ENCODE measurements around the gene CNRIP1. TPM values are rescaled to one million over a fixed set of nuclear protein-coding genes. Genes with fewer than 3 reads are reported as not detected.
"Not testable (repeated sequence)": the region's sequence is repeated elsewhere in the genome, so short reads cannot be mapped to it uniquely, and the experiment has no call there.

CNRIP1 gene
- total RNA-seq, 5 donors from 2014 or later (not counting 1 experiment from before 2014, with no cell fraction given), result 0.53 to 0.63 (median 0.59) TPM; not detected in 2

GRCh38 chr2:68317971-68318913 is 1.5 kb downstream of the CNRIP1 start:
- CTCF ChIA-PET, result interaction anchor here in 1 of 2 donors (0.6 kb wide), 1 partner anchor 189 kb away, joined by 3 read pairs; no protein-coding TSS in a partner anchor
- H3K4me1 Mint-ChIP-seq, result peaks cover 0 to 14% (median 9%) of the 10 kb centered on the region in 3 donors
- DNase-seq (no peak), ATAC-seq (replicated peaks in 1 of 4) (no peak)
- H3K27me3 ChIP-seq (replicated peaks in 1 of 2; ENCODE audit: control insufficient read depth in 2 of 2, extremely low read depth in 1 of 2, insufficient read depth in 2 of 2, low read length in 1 of 2), result peaks cover 4 to 26% of the 10 kb centered on the region in 2 experiments
- H3K9me3 Mint-ChIP-seq, result peaks cover 0 to 7% (median 7%) of the 10 kb centered on the region in 3 donors
- no peak overlapping the region for H3K4me3 ChIP-seq (ENCODE audit: control insufficient read depth in 1 of 2, extremely low read depth in 1 of 2, low read length in 1 of 2)
- no peak overlapping the region for H3K27ac ChIP-seq (ENCODE audit: low read length)
- peaks cover 0 to 15% of the 10 kb centered on the region in 2 experiments for H3K4me1 ChIP-seq (ENCODE audit: control insufficient read depth in 1 of 2, extremely low read depth in 1 of 2, insufficient read depth in 2 of 2, low read length in 2 of 2)
- H3K36me3 ChIP-seq (ENCODE audit: control insufficient read depth in 2 of 2, extremely low read depth in 1 of 2, insufficient read depth in 1 of 2, low read length in 1 of 2), result no peaks in the 10 kb centered on the region
- no peak overlapping the region for H3K27ac Mint-ChIP-seq
- POLR2A ChIA-PET, result no interaction called here
- peak overlapping the region; percentile 57 to 72 (median 67) for H3K4me3 Mint-ChIP-seq
- 79% methylated on average over 13 of the region's 27 CpGs for WGBS (ENCODE audit: insufficient coverage)
- H3K27me3 Mint-ChIP-seq, result peaks cover 45 to 55% of the 10 kb centered on the region in 2 donors
- H3K36me3 Mint-ChIP-seq, result no peaks in the 10 kb centered on the region
- H3K9me3 ChIP-seq, result no peaks in the 10 kb centered on the region

GRCh38 chr2:68316111-68316510 is 3.6 kb downstream of the CNRIP1 start:
- WGBS (ENCODE audit: insufficient coverage), result no CpG with 5 or more reads among the region's 2 CpGs
- Mint-ChIP-seq H3K4me1 (peaks cover 0 to 14% (median 9%) of the 10 kb centered on the region in 3 donors), H3K36me3 (no peaks in the 10 kb centered on the region), H3K4me3 (no peak overlapping the region), H3K27me3 (peaks cover 36 to 57% of the 10 kb centered on the region in 2 donors), H3K9me3 (peaks cover 0 to 7% (median 7%) of the 10 kb centered on the region in 3 donors), H3K27ac (no peak overlapping the region)
- Histone ChIP-seq H3K4me3 (ENCODE audit: control insufficient read depth in 1 of 2, extremely low read depth in 1 of 2, low read length in 1 of 2) (no peak overlapping the region), H3K9me3 (no peaks in the 10 kb centered on the region), H3K27ac (ENCODE audit: low read length) (no peak overlapping the region), H3K36me3 (ENCODE audit: control insufficient read depth in 2 of 2, extremely low read depth in 1 of 2, insufficient read depth in 1 of 2, low read length in 1 of 2) (no peaks in the 10 kb centered on the region), H3K4me1 (ENCODE audit: control insufficient read depth in 1 of 2, extremely low read depth in 1 of 2, insufficient read depth in 2 of 2, low read length in 2 of 2) (peaks cover 0 to 15% of the 10 kb centered on the region in 2 experiments), H3K27me3 (replicated peaks in 1 of 2; ENCODE audit: control insufficient read depth in 2 of 2, extremely low read depth in 1 of 2, insufficient read depth in 2 of 2, low read length in 1 of 2) (peaks cover 4 to 22% of the 10 kb centered on the region in 2 experiments)
- DNase-seq (no peak), ATAC-seq (replicated peaks in 1 of 4) (no peak)
- ChIA-PET POLR2A (no interaction called here), CTCF (no interaction called here)

- no peak overlapping the region for H3K4me3 Mint-ChIP-seq
- Histone ChIP-seq H3K36me3 (ENCODE audit: control insufficient read depth in 2 of 2, extremely low read depth in 1 of 2, insufficient read depth in 1 of 2, low read length in 1 of 2) (no peaks in the 10 kb centered on the region), H3K4me3 (ENCODE audit: control insufficient read depth in 1 of 2, extremely low read depth in 1 of 2, low read length in 1 of 2) (no peak overlapping the region), H3K4me1 (ENCODE audit: control insufficient read depth in 1 of 2, extremely low read depth in 1 of 2, insufficient read depth in 2 of 2, low read length in 2 of 2) (no peaks in the 10 kb centered on the region), H3K27ac (ENCODE audit: low read length) (no peak overlapping the region), H3K27me3 (replicated peaks in 1 of 2; ENCODE audit: control insufficient read depth in 2 of 2, extremely low read depth in 1 of 2, insufficient read depth in 2 of 2, low read length in 1 of 2) (peaks cover 0 to 7% of the 10 kb centered on the region in 2 experiments), H3K9me3 (no peaks in the 10 kb centered on the region)
- DNase-seq (no peak), ATAC-seq (replicated peaks in 1 of 4) (no peak)
- CTCF ChIA-PET, result interaction anchor here in 1 of 2 donors (0.7 kb wide), 1 partner anchor 33 kb away, joined by 4 read pairs; no protein-coding TSS in a partner anchor
- H3K27me3 Mint-ChIP-seq, result peaks cover 7 to 35% of the 10 kb centered on the region in 2 donors
- POLR2A ChIA-PET, result no interaction called here
- no peaks in the 10 kb centered on the region for H3K4me1 Mint-ChIP-seq
- H3K9me3 Mint-ChIP-seq, result peaks cover 0 to 7% (median 7%) of the 10 kb centered on the region in 3 donors
- H3K36me3 Mint-ChIP-seq, result no peaks in the 10 kb centered on the region
- H3K27ac Mint-ChIP-seq, result no peak overlapping the region
Measured at GRCh38 chr2:68311033-68311432, 8.7 kb downstream of the CNRIP1 start.

- DNase-seq, result no peak
- no peaks in the 10 kb centered on the region for H3K36me3 Mint-ChIP-seq
- Histone ChIP-seq H3K36me3 (ENCODE audit: control insufficient read depth in 2 of 2, extremely low read depth in 1 of 2, insufficient read depth in 1 of 2, low read length in 1 of 2) (no peaks in the 10 kb centered on the region), H3K4me1 (ENCODE audit: control insufficient read depth in 1 of 2, extremely low read depth in 1 of 2, insufficient read depth in 2 of 2, low read length in 2 of 2) (no peaks in the 10 kb centered on the region), H3K9me3 (no peaks in the 10 kb centered on the region), H3K27ac (ENCODE audit: low read length) (no peak overlapping the region), H3K4me3 (ENCODE audit: control insufficient read depth in 1 of 2, extremely low read depth in 1 of 2, low read length in 1 of 2) (no peak overlapping the region), H3K27me3 (replicated peaks in 1 of 2; ENCODE audit: control insufficient read depth in 2 of 2, extremely low read depth in 1 of 2, insufficient read depth in 2 of 2, low read length in 1 of 2) (peaks cover 0 to 15% of the 10 kb centered on the region in 2 experiments)
- POLR2A ChIA-PET, result no interaction called here
- H3K4me1 Mint-ChIP-seq, result no peaks in the 10 kb centered on the region
- no peak overlapping the region for H3K4me3 Mint-ChIP-seq
- H3K27me3 Mint-ChIP-seq, result peaks cover 8 to 30% of the 10 kb centered on the region in 2 donors
- no peak for ATAC-seq (replicated peaks in 1 of 4)
- CTCF ChIA-PET, result no interaction called here
- no peak overlapping the region for H3K27ac Mint-ChIP-seq
- peaks cover 0 to 5% (median 4%) of the 10 kb centered on the region in 3 donors for H3K9me3 Mint-ChIP-seq
Measured at GRCh38 chr2:68309426-68309825, 10.3 kb downstream of the CNRIP1 start.

- H3K9me3 Mint-ChIP-seq; H3K27ac ChIP-seq (ENCODE audit: low read length); CTCF ChIA-PET; ATAC-seq (replicated peaks in 1 of 4); H3K27ac Mint-ChIP-seq; H3K36me3 Mint-ChIP-seq; H3K4me3 ChIP-seq (ENCODE audit: control insufficient read depth in 1 of 2, extremely low read depth in 1 of 2, low read length in 1 of 2); H3K4me1 ChIP-seq (ENCODE audit: control insufficient read depth in 1 of 2, extremely low read depth in 1 of 2, insufficient read depth in 2 of 2, low read length in 2 of 2); DNase-seq; H3K9me3 ChIP-seq; H3K4me1 Mint-ChIP-seq; H3K36me3 ChIP-seq (ENCODE audit: control insufficient read depth in 2 of 2, extremely low read depth in 1 of 2, insufficient read depth in 1 of 2, low read length in 1 of 2); H3K4me3 Mint-ChIP-seq; POLR2A ChIA-PET: not testable (repeated sequence)
- H3K27me3 ChIP-seq (replicated peaks in 1 of 2; ENCODE audit: control insufficient read depth in 2 of 2, extremely low read depth in 1 of 2, insufficient read depth in 2 of 2, low read length in 1 of 2), result peaks cover 0 to 19% of the 10 kb centered on the region in 2 experiments
- H3K27me3 Mint-ChIP-seq, result peaks cover 10 to 11% of the 10 kb centered on the region in 2 donors
- WGBS (ENCODE audit: insufficient coverage), result no CpG with 5 or more reads among the region's 1 CpG
Measured at GRCh38 chr2:68303902-68304272, 15.9 kb downstream of the CNRIP1 start.

- H3K9me3 Mint-ChIP-seq, result no peaks in the 10 kb centered on the region
- no peaks in the 10 kb centered on the region for H3K36me3 ChIP-seq (ENCODE audit: control insufficient read depth in 2 of 2, extremely low read depth in 1 of 2, insufficient read depth in 1 of 2, low read length in 1 of 2)
- H3K27ac ChIP-seq (ENCODE audit: low read length), result no peak overlapping the region
- POLR2A ChIA-PET, result no interaction called here
- ATAC-seq (replicated peaks in 1 of 4) (no peak), DNase-seq (no peak)
- H3K36me3 Mint-ChIP-seq, result no peaks in the 10 kb centered on the region
- H3K4me1 Mint-ChIP-seq, result no peaks in the 10 kb centered on the region
- WGBS (ENCODE audit: insufficient coverage), result 95% methylated on average over 2 of the region's 12 CpGs
- H3K4me3 Mint-ChIP-seq, result no peak overlapping the region
- CTCF ChIA-PET, result interaction anchor here in 1 of 2 donors (1.2 kb wide), 1 partner anchor 11 kb away, joined by 3 read pairs; no protein-coding TSS in a partner anchor
- H3K4me1 ChIP-seq (ENCODE audit: control insufficient read depth in 1 of 2, extremely low read depth in 1 of 2, insufficient read depth in 2 of 2, low read length in 2 of 2), result no peaks in the 10 kb centered on the region
- peaks cover 10 to 11% of the 10 kb centered on the region in 2 donors for H3K27me3 Mint-ChIP-seq
- no peak overlapping the region for H3K27ac Mint-ChIP-seq
- H3K4me3 ChIP-seq (ENCODE audit: control insufficient read depth in 1 of 2, extremely low read depth in 1 of 2, low read length in 1 of 2), result no peak overlapping the region
- H3K9me3 ChIP-seq, result no peaks in the 10 kb centered on the region
- H3K27me3 ChIP-seq (replicated peaks in 1 of 2; ENCODE audit: control insufficient read depth in 2 of 2, extremely low read depth in 1 of 2, insufficient read depth in 2 of 2, low read length in 1 of 2), result peaks cover 0 to 19% of the 10 kb centered on the region in 2 experiments
Measured at GRCh38 chr2:68303033-68303901, 16.5 kb downstream of the CNRIP1 start.
